ENCODE results near the gene RALGPS1.

The RALGPS1 gene

GRCh38 chr9:127244609-127245601 is 330.3 kb downstream of the RALGPS1 start:
- DNase-seq: peak; percentile 71

GRCh38 chr9:127245637-127246164 is 331.1 kb downstream of the RALGPS1 start:
- no peak for DNase-seq

GRCh38 chr9:127248241-127248640 is 333.7 kb downstream of the RALGPS1 start:
- DNase-seq: no peak

- DNase-seq: no peak
These were observed 335.3 kb downstream of the RALGPS1 start for GRCh38 chr9:127249877-127250276.

GRCh38 chr9:127250896-127251391 is 336.4 kb downstream of the RALGPS1 start:
- no peak for DNase-seq

GRCh38 chr9:127252410-127253318 is 338.1 kb downstream of the RALGPS1 start:
- no peak for DNase-seq

- no peak for DNase-seq
These were observed 338.9 kb downstream of the RALGPS1 start for GRCh38 chr9:127253446-127253845.

- no peak for DNase-seq
These were observed 341.1 kb downstream of the RALGPS1 start for GRCh38 chr9:127255692-127256091.

- DNase-seq: no peak
These were observed 341.7 kb downstream of the RALGPS1 start for GRCh38 chr9:127256324-127256723.

GRCh38 chr9:127258606-127259471 is 344.3 kb downstream of the RALGPS1 start:
- DNase-seq: no peak

- no peak for DNase-seq
These were observed 348.0 kb downstream of the RALGPS1 start for GRCh38 chr9:127262602-127263001.

GRCh38 chr9:127263237-127263636 is 348.7 kb downstream of the RALGPS1 start:
- no peak for DNase-seq

GRCh38 chr9:127263664-127264063 is 349.1 kb downstream of the RALGPS1 start:
- DNase-seq: no peak

GRCh38 chr9:127264462-127265219 is 350.1 kb downstream of the RALGPS1 start, which contains the start of gene GARNL3:
Gene GARNL3, plus strand, starts transcription at chr9:127264774. Its CDS starts 104 bp downstream, at chr9:127264878.
- DNase-seq: no peak

GRCh38 chr9:127267793-127268525 is 353.4 kb downstream of the RALGPS1 start:
- no peak for DNase-seq

- no peak for DNase-seq
These were observed 354.9 kb downstream of the RALGPS1 start for GRCh38 chr9:127269449-127269848.

All from GOT3 (cell line).